MM.1S (cell line): ENCODE measurements around the gene CCDC177.

Experiments used
- DNase-seq: peaks from one replicate; pipeline ENCODE4 v3.0.0-alpha.2; 2015
- H2AFZ ChIP-seq: fragments of 300-600 bp; sonication (generic); 2 replicates; pipeline ENCODE4 v1.6.0; 2016; ENCODE audit warnings: antibody characterized with exemption, low read length
- H3F3A ChIP-seq: fragments of 300-600 bp; sonication (generic); 2 replicates; pipeline ENCODE4 v1.6.1; 2016; ENCODE audit warnings: mild to moderate bottlenecking, antibody characterized with exemption, low read length, moderate library complexity, mixed read lengths; ENCODE audit not compliant: insufficient read depth
- H3K27ac ChIP-seq: fragments of 300-600 bp; sonication (generic); 2 replicates; pipeline ENCODE4 v1.5.1; 2016; ENCODE audit warnings: mild to moderate bottlenecking, low read length
- H3K27me3 ChIP-seq: fragments of 300-600 bp; sonication (generic); replicated peaks from 2 replicates; pipeline ENCODE4 v1.6.0; 2016; ENCODE audit warnings: low read length; ENCODE audit not compliant: insufficient read depth
- H3K36me3 ChIP-seq: fragments of 300-600 bp; sonication (generic); replicated peaks from 2 replicates; pipeline ENCODE4 v1.6.1; 2016; ENCODE audit warnings: mild to moderate bottlenecking, low read length, mixed read lengths; ENCODE audit not compliant: insufficient read depth
- H3K4me1 ChIP-seq: fragments of 300-600 bp; sonication (generic); 2 replicates; pipeline ENCODE4 v1.6.1; 2016; ENCODE audit warnings: low read length, mixed read lengths
- H3K4me2 ChIP-seq: fragments of 300-600 bp; sonication (generic); 2 replicates; pipeline ENCODE4 v1.6.0; 2016; ENCODE audit warnings: low read depth, low read length
- H3K4me3 ChIP-seq: fragments of 300-600 bp; sonication (generic); 2 replicates; pipeline ENCODE4 v1.5.1; 2016; ENCODE audit warnings: low read length, mixed read lengths
- H3K79me2 ChIP-seq: fragments of 300-600 bp; sonication (generic); 2 replicates; pipeline ENCODE4 v1.6.1; 2016; ENCODE audit warnings: mixed run types, low read length, mixed read lengths
- H3K9ac ChIP-seq: fragments of 300-600 bp; sonication (generic); 2 replicates; pipeline ENCODE4 v1.6.1; 2016; ENCODE audit warnings: low read length, mixed read lengths
- H3K9me2 ChIP-seq: fragments of 300-600 bp; sonication (generic); replicated peaks from 2 replicates; pipeline ENCODE4 v1.6.1; 2016; ENCODE audit warnings: mild to moderate bottlenecking, low read length, mixed read lengths; ENCODE audit not compliant: insufficient read depth
- H3K9me3 ChIP-seq: fragments of 300-600 bp; sonication (generic); replicated peaks from 2 replicates; pipeline ENCODE4 v1.6.1; 2016; ENCODE audit warnings: mild to moderate bottlenecking, low read length, mixed read lengths; ENCODE audit not compliant: insufficient read depth
- H4K20me1 ChIP-seq: fragments of 300-600 bp; sonication (generic); 2 replicates; pipeline ENCODE4 v1.6.1; 2016; ENCODE audit warnings: mild to moderate bottlenecking, low read length, moderate library complexity, mixed read lengths; ENCODE audit not compliant: insufficient read depth
- CTCF ChIP-seq: fragments of 300-600 bp; sonication (generic); IDR thresholded peaks from 2 replicates; pipeline ENCODE4 v1.5.1; 2016; ENCODE audit warnings: antibody characterized with exemption, low read length, mixed read lengths
- EZH2 ChIP-seq: fragments of 300-600 bp; sonication (generic); optimal IDR thresholded peaks from 2 replicates; pipeline ENCODE3; 2017; ENCODE audit warnings: low read depth, mild to moderate bottlenecking, antibody characterized with exemption, low read length, mixed read lengths
- EZH2phosphoT487 ChIP-seq: fragments of 300-600 bp; sonication (generic); IDR thresholded peaks from 2 replicates; pipeline ENCODE4 v1.6.1; 2018; ENCODE audit warnings: antibody characterized with exemption, low read length

CCDC177 gene

GRCh38 chr14:69529563-69529962, 45.1 kb downstream of the CCDC177 start:
- Histone ChIP-seq H3K27ac (no peak overlapping the region), H3K79me2 (no peaks in the 10 kb centered on the region), H3K4me1 (no peaks in the 10 kb centered on the region), H4K20me1 (no peaks in the 10 kb centered on the region), H3K9me3 (no peaks in the 10 kb centered on the region), H3K27me3 (no peaks in the 10 kb centered on the region), H3K9ac (no peak overlapping the region), H3K36me3 (no peaks in the 10 kb centered on the region), H2AFZ (no peak overlapping the region), H3K4me2 (no peak overlapping the region), H3F3A (no peaks in the 10 kb centered on the region), H3K9me2 (no peaks in the 10 kb centered on the region), H3K4me3 (no peak overlapping the region)
- DNase-seq, result no peak
- TF ChIP-seq EZH2 (no peak), EZH2phosphoT487 (no peak), CTCF (no peak)

- Histone ChIP-seq H3K9ac (no peak overlapping the region), H3K4me1 (no peaks in the 10 kb centered on the region), H3K4me2 (no peak overlapping the region), H2AFZ (no peak overlapping the region), H3K4me3 (no peak overlapping the region), H3K9me3 (no peaks in the 10 kb centered on the region), H3K9me2 (no peaks in the 10 kb centered on the region), H3K27ac (no peak overlapping the region), H4K20me1 (no peaks in the 10 kb centered on the region), H3K36me3 (no peaks in the 10 kb centered on the region), H3K79me2 (no peaks in the 10 kb centered on the region), H3K27me3 (no peaks in the 10 kb centered on the region), H3F3A (no peaks in the 10 kb centered on the region)
- TF ChIP-seq EZH2 (no peak), EZH2phosphoT487 (no peak), CTCF (no peak)
- no peak for DNase-seq
Measured at GRCh38 chr14:69528930-69529329, 45.7 kb downstream of the CCDC177 start.

- Histone ChIP-seq H3K27me3 (no peaks in the 10 kb centered on the region), H3K27ac (no peak overlapping the region), H3K79me2 (no peaks in the 10 kb centered on the region), H4K20me1 (no peaks in the 10 kb centered on the region), H3K4me2 (no peak overlapping the region), H3K9me3 (no peaks in the 10 kb centered on the region), H3F3A (no peaks in the 10 kb centered on the region), H3K4me3 (no peak overlapping the region), H3K9me2 (no peaks in the 10 kb centered on the region), H3K9ac (no peak overlapping the region), H2AFZ (no peak overlapping the region), H3K4me1 (no peaks in the 10 kb centered on the region), H3K36me3 (no peaks in the 10 kb centered on the region)
- DNase-seq, result no peak
- TF ChIP-seq EZH2phosphoT487, result no peak
- no peak for TF ChIP-seq EZH2
- TF ChIP-seq CTCF, result no peak
Measured at GRCh38 chr14:69528143-69528542, 46.5 kb downstream of the CCDC177 start.
